Upper lobe of left lung (tissue), 6 donors: ENCODE data around the gene GLCE. TPM values are rescaled to one million over a fixed set of nuclear protein-coding genes. Genes with fewer than 3 reads are reported as not detected.

Source experiments
- ATAC-seq, 2 donors: fragments of 200-7000 bp; cut with Tn5 transposase; one replicate each; pipeline ENCODE4 v1.9.1; 2022; ENCODE audit warnings: mild to moderate bottlenecking in 2 of 2, moderate library complexity in 2 of 2; ENCODE audit not compliant: low FRiP score in 2 of 2
- DNase-seq, 2 donors: peaks; one replicate each; pipeline ENCODE4 v3.0.0-alpha.2; 2019 to 2020
- H3K27ac ChIP-seq, 4 donors: fragments of 200-600 bp; sonication (generic); one replicate each; pipeline ENCODE4 v1.5.1; 2016 to 2019
- H3K27me3 ChIP-seq, 4 donors: fragments of 200-600 bp; sonication (generic); one replicate each; pipeline ENCODE4 v1.5.1; 2017 to 2019
- H3K36me3 ChIP-seq, 4 donors: fragments of 200-600 bp; sonication (generic); one replicate each; pipeline ENCODE4 v1.5.1; 2016 to 2019
- H3K4me1 ChIP-seq, 4 donors: fragments of 200-600 bp; sonication (generic); one replicate each; pipeline ENCODE4 v1.5.1; 2018 to 2019
- H3K4me3 ChIP-seq, 4 donors: fragments of 200-600 bp; sonication (generic); one replicate each; pipeline ENCODE4 v1.5.1; 2017 to 2019; ENCODE audit warnings: mild to moderate bottlenecking in 2 of 4, moderate library complexity in 1 of 4
- H3K9me3 ChIP-seq, 4 donors: fragments of 200-600 bp; sonication (generic); one replicate each; pipeline ENCODE4 v1.5.1; 2018 to 2019
- CTCF ChIP-seq, 6 experiments: fragments of 450-650 bp in 4 of 6; fragments of 200-600 bp in 2 of 6; sonication (generic) in 2 of 6; IDR thresholded peaks; one replicate each; pipeline ENCODE4 v1.5.1; 2016 to 2019; ENCODE audit warnings: antibody characterized with exemption in 6 of 6
- EP300 ChIP-seq, 4 donors: sonication (generic); formaldehyde crosslinking; IDR thresholded peaks; one replicate each; pipeline ENCODE4 v1.5.1; 2017; ENCODE audit warnings: antibody characterized with exemption in 4 of 4, control low read depth in 2 of 4
- POLR2A ChIP-seq, 4 donors: fragments of 450-650 bp; IDR thresholded peaks; one replicate each; pipeline ENCODE4 v1.5.1; 2016 to 2017; ENCODE audit warnings: antibody characterized with exemption in 4 of 4, mild to moderate bottlenecking in 2 of 4
- POLR2AphosphoS5 ChIP-seq, 2 donors: sonication (generic); formaldehyde crosslinking; IDR thresholded peaks; one replicate each; pipeline ENCODE4 v1.5.1; 2017; ENCODE audit warnings: antibody characterized with exemption in 2 of 2
- WGBS, 2 donors: methylation state at CpG; one replicate each; pipeline ENCODE4 v1.1.5; 2017 to 2018; 5-methylcytosine and 5-hydroxymethylcytosine counted together
- total RNA-seq, 6 donors: library from RNA; depleted of rRNA in 4 of 6; stranded (reverse); fragments of >200 nt in 4 of 6; gene quantifications; one replicate each; pipeline versions ENCODE4 v1.1.0 to v1.2.1, GENCODE V29; 2016 to 2021
- donor health status: DM: no; HTN: no; CAD: no; lungs with moderate emphysema.
- donor health status: DM: no; HTN: yes; CAD: no; lungs with severe emphysema.

The GLCE gene
- total RNA-seq, 6 donors from 2014 or later = 12.5 to 24.8 (median 17.2) TPM

GRCh38 chr15:69154078-69154477 is 6.4 kb upstream of the GLCE start:
- Histone ChIP-seq H3K9me3 (no peaks in the 10 kb centered on the region), H3K4me1 (peaks cover 0 to 5% (median 0%) of the 10 kb centered on the region in 4 donors), H3K27ac (no peak overlapping the region), H3K4me3 (no peak overlapping the region), H3K27me3 (no peaks in the 10 kb centered on the region), H3K36me3 (no peaks in the 10 kb centered on the region)
- TF ChIP-seq EP300 (IDR thresholded peaks at IDR 0.05) (no peak), POLR2A (IDR thresholded peaks at IDR 0.05) (no peak), POLR2AphosphoS5 (IDR thresholded peaks at IDR 0.05) (no peak), CTCF (IDR thresholded peaks at IDR 0.05) (no peak)
- DNase-seq (no peak), ATAC-seq (no peak)

- H3K27ac ChIP-seq = no peak overlapping the region
- TF ChIP-seq CTCF (IDR thresholded peaks at IDR 0.05) (no peak), EP300 (IDR thresholded peaks at IDR 0.05) (no peak), POLR2AphosphoS5 (IDR thresholded peaks at IDR 0.05) (no peak)
- H3K36me3 ChIP-seq = no peaks in the 10 kb centered on the region
- H3K4me1 ChIP-seq = peaks cover 0 to 5% (median under 1%) of the 10 kb centered on the region in 4 donors
- no peak overlapping the region for H3K4me3 ChIP-seq
- no peaks in the 10 kb centered on the region for H3K9me3 ChIP-seq
- ATAC-seq (no peak), DNase-seq (no peak)
- no peaks in the 10 kb centered on the region for H3K27me3 ChIP-seq
- 45 to 53% methylated on average over 4 of the region's 4 CpGs for WGBS, 2 donors
These were observed 5.8 kb upstream of the GLCE start for GRCh38 chr15:69154684-69155083.

- TF ChIP-seq POLR2A (IDR thresholded peaks at IDR 0.05) (no peak), CTCF (IDR thresholded peaks at IDR 0.05) (no peak), POLR2AphosphoS5 (IDR thresholded peaks at IDR 0.05) (no peak), EP300 (IDR thresholded peaks at IDR 0.05) (no peak)
- no peaks in the 10 kb centered on the region for H3K27me3 ChIP-seq
- DNase-seq (no peak), ATAC-seq (no peak)
- no peak overlapping the region for H3K27ac ChIP-seq
- peaks cover under 1 to 8% (median 4%) of the 10 kb centered on the region in 4 donors for H3K4me1 ChIP-seq
- no peaks in the 10 kb centered on the region for H3K9me3 ChIP-seq
- 65 to 86% methylated on average over 6 of the region's 6 CpGs for WGBS, 2 donors
- H3K4me3 ChIP-seq = no peak overlapping the region
- H3K36me3 ChIP-seq = no peaks in the 10 kb centered on the region
These were observed 3.6 kb upstream of the GLCE start for GRCh38 chr15:69156736-69157381.

GRCh38 chr15:69158201-69158842 is 2.1 kb upstream of the GLCE start:
- 87 to 88% methylated on average over 6 of the region's 6 CpGs for WGBS, 2 donors
- H3K27ac ChIP-seq = no peak overlapping the region
- TF ChIP-seq POLR2AphosphoS5 (IDR thresholded peaks at IDR 0.05) = no peak
- no peak for TF ChIP-seq POLR2A (IDR thresholded peaks at IDR 0.05)
- no peak for TF ChIP-seq EP300 (IDR thresholded peaks at IDR 0.05)
- TF ChIP-seq CTCF (IDR thresholded peaks at IDR 0.05) = no peak

GRCh38 chr15:69158843-69159240 is 1.6 kb upstream of the GLCE start:
- WGBS, 2 donors = 96% methylated on average over 6 of the region's 6 CpGs
- Histone ChIP-seq H3K9me3 (no peaks in the 10 kb centered on the region), H3K27me3 (no peaks in the 10 kb centered on the region), H3K36me3 (no peaks in the 10 kb centered on the region), H3K27ac (no peak overlapping the region), H3K4me3 (no peak overlapping the region), H3K4me1 (peaks cover 2 to 11% (median 9%) of the 10 kb centered on the region in 4 donors)
- no peak for DNase-seq
- TF ChIP-seq POLR2AphosphoS5 (IDR thresholded peaks at IDR 0.05) = no peak
- no peak for TF ChIP-seq CTCF (IDR thresholded peaks at IDR 0.05)
- TF ChIP-seq EP300 (IDR thresholded peaks at IDR 0.05) = no peak
- TF ChIP-seq POLR2A (IDR thresholded peaks at IDR 0.05) = no peak
- ATAC-seq = no peak

More at GRCh38 chr15:69158201-69158842, 2.1 kb upstream of the GLCE start:
- ATAC-seq (no peak), DNase-seq (no peak)
- H3K9me3 ChIP-seq = no peaks in the 10 kb centered on the region
- peaks cover 2 to 11% (median 9%) of the 10 kb centered on the region in 4 donors for H3K4me1 ChIP-seq
- no peaks in the 10 kb centered on the region for H3K36me3 ChIP-seq
- no peaks in the 10 kb centered on the region for H3K27me3 ChIP-seq
- no peak overlapping the region for H3K4me3 ChIP-seq
